ENCODE results near the gene USP10.
A peak's percentile ranks its signal among the peaks of the same experiment; 100 is the strongest.

Gene USP10, protein sequence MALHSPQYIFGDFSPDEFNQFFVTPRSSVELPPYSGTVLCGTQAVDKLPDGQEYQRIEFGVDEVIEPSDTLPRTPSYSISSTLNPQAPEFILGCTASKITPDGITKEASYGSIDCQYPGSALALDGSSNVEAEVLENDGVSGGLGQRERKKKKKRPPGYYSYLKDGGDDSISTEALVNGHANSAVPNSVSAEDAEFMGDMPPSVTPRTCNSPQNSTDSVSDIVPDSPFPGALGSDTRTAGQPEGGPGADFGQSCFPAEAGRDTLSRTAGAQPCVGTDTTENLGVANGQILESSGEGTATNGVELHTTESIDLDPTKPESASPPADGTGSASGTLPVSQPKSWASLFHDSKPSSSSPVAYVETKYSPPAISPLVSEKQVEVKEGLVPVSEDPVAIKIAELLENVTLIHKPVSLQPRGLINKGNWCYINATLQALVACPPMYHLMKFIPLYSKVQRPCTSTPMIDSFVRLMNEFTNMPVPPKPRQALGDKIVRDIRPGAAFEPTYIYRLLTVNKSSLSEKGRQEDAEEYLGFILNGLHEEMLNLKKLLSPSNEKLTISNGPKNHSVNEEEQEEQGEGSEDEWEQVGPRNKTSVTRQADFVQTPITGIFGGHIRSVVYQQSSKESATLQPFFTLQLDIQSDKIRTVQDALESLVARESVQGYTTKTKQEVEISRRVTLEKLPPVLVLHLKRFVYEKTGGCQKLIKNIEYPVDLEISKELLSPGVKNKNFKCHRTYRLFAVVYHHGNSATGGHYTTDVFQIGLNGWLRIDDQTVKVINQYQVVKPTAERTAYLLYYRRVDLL

DNA sequence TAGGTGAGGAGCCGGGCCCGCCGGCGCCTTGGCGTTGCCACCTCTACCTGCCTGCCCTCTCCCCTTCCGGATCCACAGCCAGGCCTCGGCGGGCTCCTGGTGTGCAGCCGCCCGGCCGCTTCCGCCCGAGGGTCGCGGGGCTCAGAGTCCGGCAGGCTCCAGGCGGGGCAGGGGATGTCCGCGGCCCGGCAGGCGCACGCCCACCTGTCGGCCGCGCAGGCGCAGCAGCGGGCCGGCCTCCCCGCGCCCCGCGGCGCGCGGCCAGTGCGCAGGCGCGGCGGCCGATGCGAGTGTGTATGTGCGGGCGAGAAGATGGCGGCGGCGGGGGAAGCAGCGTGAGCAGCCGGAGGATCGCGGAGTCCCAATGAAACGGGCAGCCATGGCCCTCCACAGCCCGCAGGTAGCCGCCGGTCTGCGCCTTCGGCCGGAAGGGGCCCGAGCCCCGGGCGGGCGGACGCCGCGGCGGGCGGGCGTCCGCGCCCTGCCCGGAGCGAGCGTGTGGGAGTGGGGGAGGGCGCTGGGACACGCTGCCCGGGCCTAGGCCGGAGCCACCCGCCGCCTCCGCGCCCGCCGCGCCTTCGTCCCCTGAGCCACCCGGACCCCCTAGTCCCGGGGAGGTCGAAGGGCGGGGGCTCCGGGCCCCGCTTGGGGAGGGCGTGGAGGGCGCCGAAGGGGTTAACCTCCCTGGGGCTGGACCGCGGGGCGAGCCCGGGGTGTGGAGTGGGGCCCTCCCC is at the start of gene USP10:
Gene USP10 (plus strand): TSS at position 289 of the 734 bp plus-strand sequence. CDS start 91 bp downstream, at position 380.
- DNase-seq: peak; percentile 78

DNA sequence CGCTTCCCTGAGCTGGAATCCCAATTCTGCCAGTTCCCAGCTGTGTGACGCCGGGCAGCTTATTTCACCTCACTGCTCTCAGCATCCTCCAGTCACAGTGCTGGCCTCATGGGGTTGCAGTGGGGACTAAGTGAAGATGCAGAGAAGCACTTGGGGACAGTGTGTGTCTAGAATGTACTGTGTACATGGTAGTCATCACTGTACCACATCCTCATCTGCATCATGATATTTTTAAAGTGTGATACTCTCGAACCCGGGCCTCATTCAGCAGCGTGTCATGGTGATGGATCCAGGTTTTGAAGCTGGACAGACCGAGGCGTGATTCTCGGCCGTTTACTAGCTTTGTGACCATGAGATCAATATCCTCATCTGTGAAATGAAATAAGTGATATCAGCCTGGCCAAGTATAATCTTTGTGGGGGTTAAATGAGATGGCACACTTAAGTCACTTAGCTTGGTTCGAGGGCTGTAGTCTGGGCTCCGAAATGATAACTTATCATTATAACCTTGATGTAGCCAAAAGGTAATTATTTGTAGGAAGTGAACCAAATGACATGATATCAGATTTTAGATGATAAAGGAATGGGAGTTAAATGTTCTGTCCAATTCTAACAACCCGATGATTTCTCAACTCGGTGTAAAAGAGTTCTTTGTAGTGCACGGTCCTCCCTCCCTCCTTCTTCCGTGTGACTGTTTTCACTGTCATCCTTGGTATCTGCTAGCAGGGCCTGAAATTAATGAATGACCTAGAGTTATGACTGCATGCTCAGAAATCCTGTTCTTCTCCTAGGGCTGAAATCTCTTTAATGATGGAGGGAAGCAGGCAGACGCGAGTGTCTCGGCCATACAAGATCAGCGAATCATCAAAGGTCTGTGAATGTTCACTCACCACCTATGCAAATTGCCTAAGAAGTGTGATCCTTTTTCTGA is 49.5 kb upstream of the USP10 start:
- peak; percentile 94 for DNase-seq

DNA sequence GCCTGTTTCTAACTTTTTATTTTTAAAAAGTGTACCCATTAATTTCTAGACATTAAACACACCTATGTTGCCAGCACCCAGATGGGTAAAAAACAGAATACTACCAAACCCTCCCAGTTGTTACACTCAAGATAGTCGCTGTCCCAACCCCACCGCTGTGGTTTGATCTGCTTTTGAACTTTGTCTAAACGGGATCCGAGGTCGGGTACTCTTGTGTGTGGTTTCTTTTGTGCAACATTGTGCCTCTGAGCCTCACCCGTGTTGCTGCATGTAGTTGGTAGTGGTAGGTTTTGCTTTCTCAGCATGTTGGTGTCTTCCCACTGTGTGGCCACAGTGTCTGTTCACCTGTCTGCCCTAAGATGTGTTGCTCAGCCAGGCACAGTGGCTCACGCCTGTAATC is 47.2 kb upstream of the USP10 start:
- no peak for DNase-seq

DNA sequence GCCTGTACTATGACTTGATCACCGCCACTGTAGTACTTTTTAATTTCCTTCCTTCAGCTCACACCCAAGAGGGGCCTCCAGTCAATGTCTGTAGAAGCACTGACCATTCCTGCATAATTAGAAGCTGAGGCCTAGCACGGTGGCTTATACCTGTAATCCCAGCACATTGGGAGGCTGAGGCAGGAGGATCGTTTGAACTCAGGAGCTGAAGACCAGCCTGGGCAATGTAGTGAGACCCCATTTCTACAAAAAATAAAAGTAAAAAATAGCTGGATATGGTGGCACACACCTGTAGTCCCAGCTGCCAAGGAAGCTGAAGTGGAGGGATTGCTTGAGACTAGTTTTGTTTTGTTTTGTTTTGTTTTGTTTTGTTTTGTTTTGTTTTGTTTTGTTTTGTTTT is 45.6 kb upstream of the USP10 start:
- DNase-seq: no peak

DNA sequence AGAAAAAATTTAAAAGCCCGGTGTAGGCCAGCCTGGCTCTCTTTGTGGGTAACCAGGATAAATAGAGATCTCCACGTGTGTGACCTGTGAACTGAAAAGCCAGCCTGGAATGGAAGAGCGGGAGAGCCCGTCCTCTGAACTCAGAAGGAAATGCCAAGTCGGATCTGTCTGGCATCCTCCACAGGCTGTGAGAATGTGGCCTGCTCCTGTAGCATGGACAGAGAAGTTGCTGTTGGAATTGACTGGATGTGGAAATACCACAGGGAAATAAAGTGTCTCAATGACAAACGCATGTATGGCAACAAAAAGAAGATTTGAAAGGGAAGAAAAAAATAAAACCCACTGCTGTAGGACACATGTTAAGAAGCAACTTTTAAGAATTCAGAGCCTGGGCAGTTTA is 44.8 kb upstream of the USP10 start:
- DNase-seq: no peak

DNA sequence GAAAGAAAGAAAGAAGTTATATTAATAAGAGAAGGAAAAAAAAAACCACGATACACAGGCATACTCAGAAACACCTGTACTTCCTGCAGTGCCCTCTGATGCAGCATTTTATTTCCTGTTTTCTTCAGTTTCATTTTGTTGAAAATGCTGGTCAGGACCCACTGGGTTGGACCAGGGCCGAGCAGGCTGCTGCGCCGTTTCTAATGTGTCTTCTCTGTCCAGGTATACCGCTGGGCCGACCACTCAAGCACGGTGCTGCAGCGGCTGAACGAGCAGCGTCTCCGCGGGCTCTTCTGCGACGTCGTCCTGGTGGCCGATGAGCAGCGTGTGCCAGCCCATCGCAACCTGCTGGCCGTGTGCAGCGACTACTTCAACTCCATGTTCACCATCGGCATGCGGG is 43.2 kb upstream of the USP10 start:
- DNase-seq: no peak

DNA sequence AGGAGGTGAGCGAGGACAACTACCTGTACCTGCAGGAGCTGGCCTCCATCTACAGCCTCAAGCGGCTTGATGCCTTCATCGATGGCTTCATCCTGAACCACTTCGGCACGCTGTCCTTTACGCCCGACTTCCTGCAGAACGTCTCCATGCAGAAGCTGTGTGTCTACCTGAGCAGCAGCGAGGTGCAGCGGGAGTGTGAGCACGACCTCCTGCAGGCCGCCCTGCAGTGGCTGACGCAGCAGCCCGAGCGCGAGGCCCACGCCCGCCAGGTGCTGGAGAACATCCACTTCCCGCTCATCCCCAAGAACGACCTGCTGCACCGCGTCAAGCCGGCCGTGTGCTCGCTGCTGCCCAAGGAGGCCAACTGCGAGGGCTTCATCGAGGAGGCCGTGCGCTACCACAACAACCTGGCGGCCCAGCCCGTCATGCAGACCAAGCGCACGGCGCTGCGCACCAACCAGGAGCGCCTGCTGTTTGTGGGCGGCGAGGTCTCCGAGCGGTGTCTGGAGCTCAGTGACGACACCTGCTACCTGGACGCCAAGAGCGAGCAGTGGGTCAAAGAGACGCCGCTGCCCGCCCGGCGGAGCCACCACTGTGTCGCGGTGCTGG is 42.5 kb upstream of the USP10 start:
- no peak for DNase-seq

DNA sequence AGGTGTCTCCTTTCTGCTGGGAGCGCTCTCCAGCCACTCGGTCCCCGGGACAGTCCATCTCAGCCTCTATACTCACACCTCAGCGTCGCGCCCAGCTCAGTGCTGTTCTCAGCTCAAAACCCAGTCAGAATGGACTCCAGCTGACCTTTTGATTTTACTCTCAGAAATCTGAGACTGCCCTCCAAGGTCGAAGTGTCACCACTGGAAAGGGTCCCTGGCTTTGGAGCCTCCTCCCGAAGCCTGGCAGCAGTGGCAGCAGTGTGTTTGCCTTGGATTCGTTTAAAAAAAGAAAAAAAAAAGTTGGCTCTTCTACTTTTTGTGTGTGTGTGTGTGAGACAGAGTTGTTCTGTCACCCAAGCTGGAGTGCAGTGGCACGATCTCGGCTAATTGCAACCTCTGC is 41.1 kb upstream of the USP10 start:
- no peak for DNase-seq

DNA sequence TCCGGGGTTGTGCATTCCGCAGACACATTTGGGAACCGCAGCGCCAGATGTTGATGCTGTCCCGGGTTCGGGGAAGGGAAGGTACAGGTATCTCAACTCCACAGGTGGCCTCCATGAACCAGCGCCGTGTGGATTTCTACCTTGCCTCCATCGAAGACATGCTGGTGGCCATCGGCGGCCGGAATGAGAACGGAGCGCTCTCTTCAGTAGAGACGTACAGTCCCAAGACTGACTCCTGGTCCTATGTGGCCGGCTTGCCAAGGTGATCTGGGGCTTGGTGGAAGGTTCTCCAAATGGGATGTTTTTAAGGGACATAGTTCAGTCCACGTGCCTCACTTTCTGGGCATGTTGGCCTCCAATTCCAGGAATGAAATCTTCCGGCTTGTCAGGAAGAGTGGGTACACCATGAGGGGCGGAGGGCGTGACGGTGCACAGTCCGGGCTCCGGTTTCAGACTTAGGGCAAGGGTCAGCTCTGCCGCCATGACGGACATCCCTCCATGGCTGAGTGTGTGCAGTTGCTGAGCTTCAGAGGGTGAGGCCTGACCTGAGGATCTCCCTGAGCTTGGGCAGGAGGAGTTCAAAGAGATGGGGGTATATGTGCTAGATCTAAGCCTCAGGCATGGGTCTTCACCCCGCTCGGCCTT is 40.0 kb upstream of the USP10 start:
- DNase-seq: no peak

DNA sequence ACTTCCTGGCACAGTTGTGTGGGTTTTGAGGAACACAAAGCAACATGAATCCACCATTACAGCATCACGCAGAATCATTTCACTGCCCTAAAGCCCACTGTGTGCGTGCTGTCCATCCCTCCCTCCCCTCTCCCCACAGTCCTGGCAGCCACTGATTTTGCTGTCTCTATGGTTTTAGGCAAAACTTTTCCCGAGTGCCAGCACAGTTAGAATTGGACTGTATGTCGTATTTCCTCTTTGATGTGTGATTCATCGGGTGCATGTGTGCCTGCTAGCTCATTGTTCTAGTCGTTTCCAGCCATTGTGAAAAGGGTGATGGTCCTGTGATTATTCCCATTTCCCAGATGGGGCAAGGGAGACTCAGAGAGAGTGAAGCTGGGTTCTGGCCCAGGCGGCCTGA is 38.8 kb upstream of the USP10 start:
- no peak for DNase-seq

DNA sequence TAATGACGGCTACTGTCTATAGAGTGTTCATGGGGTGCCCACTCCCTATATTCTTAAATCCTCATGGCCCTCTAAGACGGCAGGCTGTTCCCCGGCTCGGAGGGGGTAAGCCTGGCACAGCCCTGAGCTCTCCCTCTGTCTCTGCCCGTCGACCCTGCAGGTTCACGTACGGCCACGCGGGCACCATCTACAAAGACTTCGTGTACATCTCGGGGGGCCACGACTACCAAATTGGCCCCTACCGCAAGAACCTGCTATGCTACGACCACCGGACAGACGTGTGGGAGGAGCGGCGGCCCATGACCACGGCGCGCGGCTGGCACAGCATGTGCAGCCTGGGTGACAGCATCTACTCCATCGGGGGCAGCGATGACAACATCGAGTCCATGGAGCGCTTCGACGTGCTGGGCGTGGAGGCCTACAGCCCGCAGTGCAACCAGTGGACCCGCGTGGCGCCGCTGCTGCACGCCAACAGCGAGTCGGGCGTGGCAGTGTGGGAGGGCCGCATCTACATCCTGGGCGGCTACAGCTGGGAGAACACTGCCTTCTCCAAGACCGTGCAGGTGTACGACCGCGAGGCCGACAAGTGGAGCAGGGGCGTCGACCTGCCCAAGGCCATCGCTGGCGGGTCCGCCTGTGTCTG is 38.3 kb upstream of the USP10 start:
- DNase-seq: no peak

DNA sequence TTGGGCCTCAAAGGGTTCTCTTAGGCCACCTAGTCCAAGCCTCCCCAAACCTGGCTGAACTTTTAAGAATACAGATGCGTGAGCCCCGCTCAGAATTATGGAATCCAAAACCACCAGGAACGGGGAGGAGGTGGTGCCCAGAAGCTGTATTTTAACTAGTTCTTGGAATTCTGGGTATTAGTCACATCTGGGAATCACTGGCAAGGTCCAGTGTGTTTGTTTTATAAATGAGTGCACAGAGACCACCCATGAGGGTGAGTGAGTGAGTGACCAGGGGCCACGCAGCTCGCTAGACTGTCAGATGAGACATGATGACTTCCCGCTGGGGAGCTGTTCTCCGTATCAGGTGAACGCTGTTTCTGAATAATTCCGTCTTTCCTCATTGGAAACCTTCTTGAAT is 37.3 kb upstream of the USP10 start:
- DNase-seq: no peak

DNA sequence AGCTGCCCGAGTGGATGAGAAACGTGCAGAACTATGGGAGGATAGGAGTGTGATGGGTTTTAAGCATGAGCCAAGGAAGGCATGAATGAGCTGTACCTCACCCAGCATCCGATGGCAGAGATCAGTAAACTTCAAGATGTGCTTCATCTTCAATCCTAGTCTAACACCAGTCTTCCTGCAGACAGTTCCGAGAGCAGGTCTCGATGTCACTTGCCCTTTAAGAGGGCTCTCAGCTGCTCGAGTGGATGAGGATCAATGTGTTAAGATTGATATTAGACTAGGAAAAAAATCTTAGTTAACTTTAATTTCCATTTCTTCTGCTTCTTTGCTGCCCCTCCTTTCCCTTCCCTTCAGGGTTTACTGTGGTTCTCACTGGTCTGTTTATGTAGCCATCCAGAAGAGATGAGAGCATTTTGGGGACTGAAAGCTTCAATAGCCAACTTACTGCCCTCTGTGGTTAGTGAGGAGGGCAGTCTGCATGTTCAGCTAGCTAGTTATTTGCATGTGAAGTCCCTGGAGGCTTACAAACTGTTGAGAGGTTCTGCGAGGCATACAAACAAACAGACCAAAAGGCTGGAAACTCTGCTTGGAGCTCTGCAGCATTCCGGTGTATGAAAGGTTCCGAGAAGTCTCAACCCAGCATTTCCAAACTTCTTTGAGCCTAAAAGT is 36.2 kb upstream of the USP10 start:
- DNase-seq: no peak

DNA sequence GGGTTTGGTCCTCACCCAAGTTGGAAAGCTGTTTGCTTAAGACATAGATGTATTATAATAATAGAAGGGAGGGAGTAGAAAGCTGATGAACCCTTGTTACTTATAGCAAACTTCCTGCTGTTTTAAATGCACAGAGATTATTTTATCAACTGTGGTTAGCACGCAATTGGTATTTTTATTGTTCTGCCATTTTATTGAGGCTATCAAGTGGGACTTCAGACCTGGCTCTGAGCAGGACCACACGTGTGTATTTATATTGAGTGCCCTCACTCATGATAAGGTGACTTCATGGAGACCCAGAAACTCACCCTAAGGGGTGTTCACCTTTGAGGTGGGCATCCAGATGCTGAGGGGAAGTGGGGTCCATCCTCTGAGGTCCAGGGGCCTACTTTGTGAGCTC is 34.4 kb upstream of the USP10 start:
- DNase-seq: no peak

DNA sequence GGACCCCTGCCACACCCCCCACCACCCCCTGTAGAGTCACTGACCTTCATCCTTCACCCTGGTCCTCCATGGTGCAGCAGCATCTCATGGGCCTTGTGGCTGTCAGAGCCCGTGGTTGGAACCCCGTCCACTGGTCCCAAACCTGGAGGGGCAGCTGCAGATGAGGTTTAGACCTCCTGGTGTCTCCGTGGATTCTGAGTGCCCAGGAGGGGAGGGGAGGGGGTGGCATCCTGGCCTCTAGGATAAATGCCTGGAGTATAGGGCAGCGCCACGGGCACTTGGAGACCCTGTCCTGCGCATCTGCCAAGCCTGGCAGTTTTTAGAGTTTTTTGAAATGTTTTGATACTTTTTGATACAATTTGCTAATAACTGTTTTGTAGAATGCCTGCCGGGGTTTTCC is 34.0 kb upstream of the USP10 start:
- DNase-seq: no peak

DNA sequence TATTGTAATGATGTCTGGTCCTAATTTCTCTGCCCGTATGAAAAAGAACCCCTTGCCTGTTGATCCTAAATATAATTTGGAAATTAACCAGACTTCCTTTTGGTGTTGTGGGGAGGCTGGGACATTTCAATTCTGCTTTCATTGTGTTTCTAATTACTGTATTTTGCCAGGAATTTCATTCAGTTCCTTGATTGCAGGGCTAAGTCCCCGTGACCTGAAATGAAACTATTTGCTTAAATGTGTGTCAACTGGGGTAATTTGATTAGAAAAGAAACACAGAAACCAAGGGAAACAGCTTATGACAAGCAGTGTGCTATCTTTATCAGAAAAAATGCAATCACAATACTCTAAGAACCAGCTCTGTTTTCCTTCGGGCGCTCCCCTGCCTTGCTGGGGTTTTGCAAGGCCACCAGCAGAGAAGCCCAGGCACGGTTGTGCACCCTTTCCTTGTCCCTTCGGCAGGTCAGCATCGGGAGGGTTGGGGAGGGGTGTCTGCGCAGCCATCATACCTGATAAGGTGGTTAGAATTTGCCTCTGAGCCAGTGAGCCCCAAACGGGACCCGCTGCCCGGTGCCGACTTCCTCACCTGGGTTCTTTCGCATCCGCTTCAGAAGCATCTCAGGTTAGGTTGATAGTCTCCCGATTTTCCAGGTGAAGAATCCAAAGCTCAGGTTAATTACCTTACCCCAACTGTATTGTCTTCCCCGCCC is 32.0 kb upstream of the USP10 start:
- no peak for DNase-seq

DNA sequence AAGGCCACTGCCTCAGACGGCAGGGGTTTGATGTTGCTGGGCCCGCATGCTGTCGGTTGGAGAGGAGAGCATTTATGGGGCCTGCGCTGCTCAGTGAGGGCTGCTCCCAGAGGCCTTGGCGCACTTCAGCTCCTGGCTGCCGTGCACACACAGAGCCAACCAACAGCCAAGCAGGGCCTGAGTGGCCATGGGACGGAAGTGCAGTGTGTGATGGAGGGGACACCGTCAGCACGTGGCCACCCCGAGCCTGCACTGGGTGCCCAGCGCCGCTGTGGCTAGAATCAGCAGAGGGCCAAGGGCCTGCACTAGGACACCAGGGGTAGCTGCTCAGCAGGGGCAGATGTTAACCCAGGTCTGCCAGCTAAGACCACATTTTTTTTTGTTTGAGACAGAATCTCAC is 29.7 kb upstream of the USP10 start:
- no peak for DNase-seq

DNA sequence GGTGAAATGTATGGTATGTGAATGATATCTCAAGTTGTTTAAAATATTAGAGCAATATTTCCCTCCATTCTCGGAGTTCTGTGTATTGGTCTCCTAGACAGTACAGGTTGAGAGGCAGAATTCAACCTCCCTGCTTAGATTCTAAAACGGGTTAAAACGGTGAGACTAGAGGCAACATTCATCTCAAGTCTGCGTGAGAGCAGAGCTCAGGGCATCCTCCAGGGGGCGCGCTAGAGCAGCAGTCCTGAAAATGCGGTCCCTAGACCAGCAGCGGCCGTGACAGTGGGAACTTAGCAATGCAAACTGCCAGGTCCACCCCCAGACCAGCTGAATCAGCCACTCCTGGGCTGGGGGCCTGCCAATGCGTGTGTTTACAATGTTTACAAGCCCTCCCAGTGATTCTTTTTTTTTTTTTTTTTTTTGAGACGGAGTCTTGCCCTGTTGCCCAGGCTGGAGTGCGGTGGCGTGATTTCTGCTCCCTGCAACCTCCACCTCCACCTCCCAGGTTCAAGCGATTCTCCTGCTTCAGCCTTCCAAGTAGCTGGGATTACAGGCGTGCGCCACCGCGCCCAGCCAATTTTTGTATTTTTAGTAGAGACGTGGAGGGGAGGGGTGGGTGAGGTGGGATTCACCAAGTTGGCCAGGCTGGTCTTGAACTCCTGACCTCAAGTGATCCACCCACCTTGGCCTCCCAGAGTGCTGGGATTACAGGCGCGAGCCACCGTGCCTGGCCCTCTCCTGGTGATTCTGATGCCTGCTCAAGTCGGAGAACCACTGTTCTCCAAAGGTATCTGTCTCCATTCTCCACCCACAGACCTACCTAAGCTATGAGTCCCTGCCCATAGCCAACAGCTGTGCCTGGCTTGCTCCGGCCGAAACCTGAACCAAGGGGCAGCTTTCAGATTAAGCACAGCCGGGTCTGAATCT is 27.3 kb upstream of the USP10 start:
- peak; percentile 47 for DNase-seq

DNA sequence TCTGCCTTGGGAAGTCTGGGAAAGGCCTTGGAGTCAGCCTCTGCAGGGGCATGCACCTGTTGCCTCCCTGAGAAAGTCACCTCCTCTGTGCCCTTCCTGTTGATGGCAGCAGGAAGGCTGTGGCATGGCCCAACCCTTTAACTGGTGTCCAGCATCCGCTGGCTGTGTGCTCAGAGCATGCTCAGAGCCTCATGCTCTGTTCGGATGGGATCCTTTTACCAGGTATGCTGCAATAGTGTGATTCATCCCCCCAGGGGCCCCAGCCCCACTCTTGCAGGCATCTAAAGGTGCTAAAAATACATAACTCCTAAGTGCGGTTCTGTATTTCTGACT is 26.6 kb upstream of the USP10 start:
- DNase-seq: no peak

All from kidney glomerular epithelial cell (primary cell).